Esophagus muscularis mucosa (tissue), 4 donors: ENCODE results near the gene SDK1. TPM values are rescaled to one million over a fixed set of nuclear protein-coding genes. Genes with fewer than 3 reads are reported as not detected.

Source experiments
- DNase-seq: peaks from one replicate; pipeline ENCODE4 v3.0.0-alpha.2; 2017; ENCODE audit errors: extremely low spot score
- H3K27ac ChIP-seq, 4 donors: fragments of 200-600 bp; sonication (generic); replicated peaks in 1 of 4; 1 replicate in 3 of 4; 2 replicates in 1 of 4; pipeline ENCODE4 v1.5.1; 2016 to 2019; ENCODE audit warnings: mild to moderate bottlenecking in 1 of 4
- H3K27me3 ChIP-seq, 4 donors: fragments of 200-600 bp; sonication (generic); one replicate each; pipeline versions ENCODE4 v1.5.1 to v1.6.0; 2016 to 2019
- H3K36me3 ChIP-seq, 4 donors: fragments of 200-600 bp; sonication (generic); one replicate each; pipeline ENCODE4 v1.5.1; 2016 to 2019
- H3K4me1 ChIP-seq, 4 donors: fragments of 200-600 bp; sonication (generic); one replicate each; pipeline ENCODE4 v1.5.1; 2016 to 2019
- H3K4me3 ChIP-seq, 4 donors: fragments of 200-600 bp; sonication (generic); 1 replicate in 2 of 4; 2 replicates in 2 of 4; pipeline ENCODE4 v1.5.1; 2016 to 2019; ENCODE audit warnings: mild to moderate bottlenecking in 4 of 4, moderate library complexity in 1 of 4
- H3K9me3 ChIP-seq, 4 donors: fragments of 200-600 bp; sonication (generic); 1 replicate in 3 of 4; 2 replicates in 1 of 4; pipeline ENCODE4 v1.5.1; 2016 to 2019
- EP300 ChIP-seq: sonication (generic); formaldehyde crosslinking; IDR thresholded peaks from one replicate; pipeline ENCODE4 v1.6.1; 2017; ENCODE audit warnings: antibody characterized with exemption
- POLR2A ChIP-seq: fragments of 450-650 bp; IDR thresholded peaks from one replicate; pipeline ENCODE4 v1.6.1; 2017; ENCODE audit warnings: antibody characterized with exemption, moderate library complexity, mild to moderate bottlenecking, low read depth
- POLR2AphosphoS5 ChIP-seq, 2 donors: sonication (generic); formaldehyde crosslinking; IDR thresholded peaks; one replicate each; pipeline ENCODE4 v1.6.1; 2017; ENCODE audit warnings: antibody characterized with exemption in 2 of 2
- WGBS: methylation state at CpG from one replicate; pipeline ENCODE4 v1.1.5; 2018; 5-methylcytosine and 5-hydroxymethylcytosine counted together
- intact Hi-C: fragments of 100-400 bp; cut with DNase I; formaldehyde crosslinking; loops from one replicate; pipeline ENCODE4 v1.15.1; 2023
- total RNA-seq, 4 donors: library from RNA; depleted of rRNA; stranded (reverse); fragments of >200 nt; gene quantifications; one replicate each; pipeline versions ENCODE4 v1.1.0 to v1.2.1, GENCODE V29; 2016
- TF ChIP-seq, protein P1 (sequence below), 3 experiments: fragments of 200-600 bp in 2 of 3; fragments of 450-650 bp in 1 of 3; sonication (generic) in 2 of 3; IDR thresholded peaks; one replicate each; pipeline ENCODE4 v1.5.1; 2017 to 2019; ENCODE audit warnings: antibody characterized with exemption in 3 of 3, mild to moderate bottlenecking in 2 of 3, moderate library complexity in 1 of 3

The SDK1 gene
- total RNA-seq, 4 donors from 2014 or later, result 7.8 to 18.6 (median 12.0) TPM

DNA sequence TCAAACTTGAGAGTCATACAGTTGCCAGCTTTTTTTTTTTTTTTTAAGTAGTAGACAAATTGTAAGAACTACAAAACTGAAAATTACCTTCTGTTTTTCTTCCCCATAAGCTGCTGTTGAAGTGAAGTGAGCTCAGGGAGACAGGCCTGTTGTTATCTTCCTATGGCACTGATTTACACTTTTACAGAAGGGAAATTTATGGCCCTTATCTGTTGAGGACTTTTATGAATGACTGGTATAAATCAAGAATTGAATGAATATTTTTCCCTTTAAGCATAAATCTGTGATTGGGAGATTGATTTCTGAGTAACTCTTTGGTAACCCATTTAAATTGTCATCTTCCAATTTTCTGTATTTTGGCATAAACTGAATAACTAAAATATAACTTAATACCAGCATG, 124.0 kb downstream of the SDK1 start:
- H3K4me1 ChIP-seq, result no peaks in the 10 kb centered on the region
- TF ChIP-seq EP300 (no peak), POLR2AphosphoS5 (IDR thresholded peaks at IDR 0.05) (no peak), POLR2A (no peak)
- TF ChIP-seq, protein P1, sequence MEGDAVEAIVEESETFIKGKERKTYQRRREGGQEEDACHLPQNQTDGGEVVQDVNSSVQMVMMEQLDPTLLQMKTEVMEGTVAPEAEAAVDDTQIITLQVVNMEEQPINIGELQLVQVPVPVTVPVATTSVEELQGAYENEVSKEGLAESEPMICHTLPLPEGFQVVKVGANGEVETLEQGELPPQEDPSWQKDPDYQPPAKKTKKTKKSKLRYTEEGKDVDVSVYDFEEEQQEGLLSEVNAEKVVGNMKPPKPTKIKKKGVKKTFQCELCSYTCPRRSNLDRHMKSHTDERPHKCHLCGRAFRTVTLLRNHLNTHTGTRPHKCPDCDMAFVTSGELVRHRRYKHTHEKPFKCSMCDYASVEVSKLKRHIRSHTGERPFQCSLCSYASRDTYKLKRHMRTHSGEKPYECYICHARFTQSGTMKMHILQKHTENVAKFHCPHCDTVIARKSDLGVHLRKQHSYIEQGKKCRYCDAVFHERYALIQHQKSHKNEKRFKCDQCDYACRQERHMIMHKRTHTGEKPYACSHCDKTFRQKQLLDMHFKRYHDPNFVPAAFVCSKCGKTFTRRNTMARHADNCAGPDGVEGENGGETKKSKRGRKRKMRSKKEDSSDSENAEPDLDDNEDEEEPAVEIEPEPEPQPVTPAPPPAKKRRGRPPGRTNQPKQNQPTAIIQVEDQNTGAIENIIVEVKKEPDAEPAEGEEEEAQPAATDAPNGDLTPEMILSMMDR (IDR thresholded peaks at IDR 0.05), result no peak
- H3K27me3 ChIP-seq, result no peaks in the 10 kb centered on the region
- H3K4me3 ChIP-seq, result no peak overlapping the region
- intact Hi-C loops, result no loop called here
- H3K27ac ChIP-seq, result no peak overlapping the region
- no peak for DNase-seq
- H3K9me3 ChIP-seq, result peaks cover 0 to 12% (median 6%) of the 10 kb centered on the region in 4 donors
- H3K36me3 ChIP-seq, result no peaks in the 10 kb centered on the region

DNA sequence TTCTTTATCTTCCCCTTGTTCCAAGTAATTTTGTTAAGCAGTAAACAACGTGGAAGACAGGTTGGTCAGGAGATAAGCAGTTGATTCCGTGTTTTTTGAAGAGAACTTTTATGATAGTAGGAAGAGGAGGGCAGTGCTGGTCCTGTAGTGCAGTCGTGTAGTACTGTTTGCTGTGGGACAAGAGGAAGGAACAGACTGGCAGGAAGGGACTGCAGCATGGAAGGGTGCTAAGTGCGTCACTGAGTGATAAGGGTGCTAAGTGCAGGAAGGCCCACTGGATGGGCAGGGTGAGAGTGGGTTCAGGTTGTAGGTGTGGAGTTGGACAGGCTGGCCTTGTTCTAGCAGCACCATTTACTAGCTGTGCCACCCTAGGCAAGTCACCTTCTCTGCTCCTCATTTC, 125.0 kb downstream of the SDK1 start:
- intact Hi-C loops, result no loop called here
- Histone ChIP-seq H3K36me3 (no peaks in the 10 kb centered on the region), H3K27me3 (no peaks in the 10 kb centered on the region), H3K4me1 (no peaks in the 10 kb centered on the region), H3K9me3 (peaks cover 0 to 12% (median 6%) of the 10 kb centered on the region in 4 donors), H3K27ac (no peak overlapping the region), H3K4me3 (no peak overlapping the region)
- TF ChIP-seq EP300 (no peak), POLR2A (no peak), POLR2AphosphoS5 (IDR thresholded peaks at IDR 0.05) (no peak)
- TF ChIP-seq, protein P1 (IDR thresholded peaks at IDR 0.05), result no peak
- WGBS, result 58% methylated on average over 4 of the region's 4 CpGs
- no peak for DNase-seq

DNA sequence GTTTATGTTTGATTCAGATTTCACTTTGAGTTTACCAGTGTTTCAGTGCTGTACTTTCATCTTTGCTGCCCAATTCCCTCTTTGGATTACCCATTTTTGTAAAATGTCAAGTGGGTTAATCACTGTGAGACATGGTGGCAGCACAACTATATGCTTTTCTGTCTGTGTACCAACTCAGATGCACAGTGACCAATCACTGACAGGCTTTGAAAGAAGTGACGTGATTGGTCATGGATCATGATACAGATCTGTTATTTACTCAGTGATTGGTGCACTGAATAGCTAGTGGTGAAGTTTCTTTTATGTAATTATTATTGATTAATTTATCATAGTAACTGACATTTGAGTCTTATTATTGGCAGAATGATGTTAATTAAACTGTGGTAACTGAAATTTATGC, 126.9 kb downstream of the SDK1 start:
- Histone ChIP-seq H3K9me3 (no peaks in the 10 kb centered on the region), H3K27me3 (no peaks in the 10 kb centered on the region), H3K36me3 (no peaks in the 10 kb centered on the region), H3K4me1 (no peaks in the 10 kb centered on the region), H3K4me3 (no peak overlapping the region), H3K27ac (no peak overlapping the region)
- WGBS, result 100% methylated on average over 1 of the region's 1 CpG
- intact Hi-C loops, result no loop called here
- TF ChIP-seq, protein P1 (IDR thresholded peaks at IDR 0.05), result no peak
- TF ChIP-seq POLR2AphosphoS5 (IDR thresholded peaks at IDR 0.05) (no peak), POLR2A (no peak), EP300 (no peak)
- no peak for DNase-seq

DNA sequence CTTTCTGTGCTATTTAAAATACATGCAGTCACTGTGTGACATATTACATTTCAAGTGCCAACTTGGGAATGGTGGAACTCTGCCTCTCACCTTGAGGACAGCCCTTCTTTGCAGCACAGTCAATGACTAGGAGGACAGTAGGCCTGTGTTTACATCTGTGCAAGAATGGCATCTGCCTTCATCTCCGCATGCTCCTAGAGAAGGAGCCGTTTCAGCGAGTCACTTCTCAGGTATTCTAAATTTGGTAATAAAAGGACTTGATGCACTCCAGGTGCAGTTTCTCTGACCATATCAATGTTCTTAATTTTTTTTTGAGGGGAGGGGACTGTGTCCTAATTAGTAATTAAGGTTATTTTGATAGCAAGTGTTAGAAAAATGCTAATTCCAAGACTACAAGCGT, 128.9 kb downstream of the SDK1 start:
- no peak for TF ChIP-seq EP300
- TF ChIP-seq, protein P1 (IDR thresholded peaks at IDR 0.05), result no peak
- no peak for TF ChIP-seq POLR2A
- TF ChIP-seq POLR2AphosphoS5 (IDR thresholded peaks at IDR 0.05), result no peak
- H3K36me3 ChIP-seq, result no peaks in the 10 kb centered on the region
- DNase-seq, result no peak
- 93% methylated on average over 4 of the region's 4 CpGs for WGBS
- no peaks in the 10 kb centered on the region for H3K4me1 ChIP-seq
- H3K27ac ChIP-seq, result no peak overlapping the region
- H3K4me3 ChIP-seq, result no peak overlapping the region
- intact Hi-C loops, result no loop called here
- no peaks in the 10 kb centered on the region for H3K9me3 ChIP-seq
- H3K27me3 ChIP-seq, result no peaks in the 10 kb centered on the region

DNA sequence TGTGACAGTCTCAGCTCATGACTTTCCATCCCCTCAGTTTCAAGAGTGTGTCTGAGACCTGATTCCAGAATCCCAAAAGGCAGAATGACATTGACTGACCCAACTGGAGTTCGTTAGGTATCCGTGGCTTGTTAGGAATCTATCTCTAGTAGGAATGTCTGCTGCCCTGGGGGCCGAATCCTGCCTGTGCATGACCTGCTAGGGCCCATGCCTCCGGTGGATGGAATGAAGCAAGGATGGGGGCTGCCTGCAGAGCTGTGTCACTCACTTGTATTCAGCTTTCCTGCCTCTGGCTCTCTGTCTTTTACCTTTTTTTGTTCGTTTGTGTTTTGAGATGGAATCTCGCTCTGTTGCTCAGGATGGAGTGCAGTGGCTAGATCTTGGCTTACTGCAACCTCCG, 129.5 kb downstream of the SDK1 start:
- Histone ChIP-seq H3K4me1 (no peaks in the 10 kb centered on the region), H3K4me3 (no peak overlapping the region), H3K27me3 (no peaks in the 10 kb centered on the region), H3K9me3 (no peaks in the 10 kb centered on the region), H3K27ac (no peak overlapping the region), H3K36me3 (no peaks in the 10 kb centered on the region)
- no peak for DNase-seq
- intact Hi-C loops, result no loop called here
- TF ChIP-seq, protein P1 (IDR thresholded peaks at IDR 0.05), result no peak
- no peak for TF ChIP-seq EP300
- no peak for TF ChIP-seq POLR2A
- TF ChIP-seq POLR2AphosphoS5 (IDR thresholded peaks at IDR 0.05), result no peak
- WGBS, result 89% methylated on average over 7 of the region's 7 CpGs
